Neural cell (in vitro differentiated cells): ENCODE data around the gene SLC16A10. TPM values are rescaled to one million over a fixed set of nuclear protein-coding genes. Genes with fewer than 3 reads are reported as not detected.

Source experiments
- H2AFZ ChIP-seq: fragments of 200-600, 300-800 bp; sonication (generic), shearing (Covaris generic); 2 replicates; pipeline ENCODE4 v1.6.0; 2014; ENCODE audit warnings: low read depth, mild to moderate bottlenecking, antibody characterized with exemption, low read length, moderate library complexity
- H3F3A ChIP-seq: fragments of 200-600 bp; shearing (Covaris generic); 2 replicates; pipeline ENCODE4 v1.6.1; 2016; ENCODE audit warnings: mild to moderate bottlenecking, moderate library complexity, mixed read lengths, antibody characterized with exemption, low read length; ENCODE audit not compliant: insufficient read depth, poor library complexity, severe bottlenecking
- H3K27ac ChIP-seq: fragments of 200-600, 300-800 bp; sonication (generic), shearing (Covaris generic); 2 replicates; pipeline ENCODE4 v1.5.1; 2014; ENCODE audit warnings: mild to moderate bottlenecking, low read length, moderate library complexity
- H3K27me3 ChIP-seq: fragments of 300-800, 200-600 bp; sonication (generic), shearing (Covaris generic); 2 replicates; pipeline ENCODE4 v1.6.0; 2014; ENCODE audit warnings: mild to moderate bottlenecking, low read depth, low read length, moderate library complexity; ENCODE audit not compliant: insufficient read depth
- H3K36me3 ChIP-seq: fragments of 300-800, 200-600 bp; sonication (generic), shearing (Covaris generic); 2 replicates; pipeline ENCODE4 v1.5.1; 2014; ENCODE audit warnings: mild to moderate bottlenecking, antibody characterized with exemption, low read length, moderate library complexity; ENCODE audit not compliant: insufficient read depth
- H3K4me2 ChIP-seq: fragments of 300-800, 200-600 bp; sonication (generic), shearing (Covaris generic); 2 replicates; pipeline ENCODE4 v1.6.0; 2014; ENCODE audit warnings: mild to moderate bottlenecking, low read length
- H3K4me3 ChIP-seq: fragments of 300-800, 200-600 bp; sonication (generic), shearing (Covaris generic); 2 replicates; pipeline ENCODE4 v1.5.1; 2014; ENCODE audit warnings: mild to moderate bottlenecking, low read length, moderate library complexity
- H3K79me2 ChIP-seq: fragments of 200-600 bp; shearing (Covaris generic); replicated peaks from 2 replicates; pipeline ENCODE4 v1.6.0; 2014; ENCODE audit warnings: mild to moderate bottlenecking, low read length, moderate library complexity; ENCODE audit not compliant: insufficient read depth
- H3K9ac ChIP-seq: fragments of 300-800, 200-600 bp; sonication (generic), shearing (Covaris generic); 2 replicates; pipeline ENCODE4 v1.6.1; 2016; ENCODE audit warnings: mild to moderate bottlenecking, low read length, mixed read lengths
- H3K9me2 ChIP-seq: fragments of 200-600 bp; shearing (Covaris generic); 2 replicates; pipeline ENCODE4 v1.6.1; 2016; ENCODE audit warnings: mild to moderate bottlenecking, low read length, mixed read lengths; ENCODE audit not compliant: insufficient read depth
- H3K9me3 ChIP-seq: fragments of 200-600, 300-800 bp; sonication (generic), shearing (Covaris generic); 2 replicates; pipeline ENCODE4 v1.6.1; 2016; ENCODE audit warnings: mild to moderate bottlenecking, mixed run types, low read length, moderate library complexity, mixed read lengths
- H4K20me1 ChIP-seq: fragments of 200-600 bp; shearing (Covaris generic); 2 replicates; pipeline ENCODE4 v1.6.1; 2016; ENCODE audit warnings: mild to moderate bottlenecking, mixed run types; ENCODE audit not compliant: insufficient read depth
- EP300 ChIP-seq: fragments of 450-650 bp; conservative IDR thresholded peaks from 2 replicates; pipeline ENCODE4 v1.6.1; 2014; ENCODE audit warnings: antibody characterized with exemption, mild to moderate bottlenecking, moderate library complexity; ENCODE audit not compliant: poor library complexity, severe bottlenecking
- EZH2 ChIP-seq: fragments of 200-600, 300-800 bp; shearing (Covaris generic), sonication (generic); IDR thresholded peaks from 2 replicates; pipeline ENCODE4 v1.6.1; 2014; ENCODE audit warnings: antibody characterized with exemption, low read length, borderline replicate concordance, mild to moderate bottlenecking; ENCODE audit not compliant: insufficient read depth, poor library complexity, severe bottlenecking
- MXI1 ChIP-seq: fragments of 450-650 bp; conservative IDR thresholded peaks from 2 replicates; pipeline ENCODE4 v1.6.1; 2014; ENCODE audit warnings: antibody characterized with exemption, mild to moderate bottlenecking; ENCODE audit not compliant: poor library complexity, severe bottlenecking
- POLR2AphosphoS5 ChIP-seq: IDR thresholded peaks from 2 replicates; pipeline ENCODE4 v1.6.1; 2012
- RAD21 ChIP-seq: fragments of 450-650 bp; conservative IDR thresholded peaks from 2 replicates; pipeline ENCODE4 v1.6.1; 2014; ENCODE audit warnings: antibody characterized with exemption, mild to moderate bottlenecking, moderate library complexity
- SMC3 ChIP-seq: fragments of 450-650 bp; conservative IDR thresholded peaks from 2 replicates; pipeline ENCODE4 v1.6.1; 2014; ENCODE audit warnings: antibody characterized with exemption, mild to moderate bottlenecking, moderate library complexity; ENCODE audit not compliant: poor library complexity
- TAF1 ChIP-seq: IDR thresholded peaks from 2 replicates; pipeline ENCODE4 v1.6.1; 2012; ENCODE audit warnings: low read depth
- polyA plus RNA-seq: library from polyadenylated mRNA; depleted of rRNA; stranded (reverse); fragments of >200 nt; gene quantifications from 2 replicates; pipeline ENCODE4 v1.2.3, GENCODE V29; 2014
- TF ChIP-seq, protein P1 (sequence below): fragments of 450-650 bp; IDR thresholded peaks from 2 replicates; pipeline ENCODE4 v1.5.1; 2014; ENCODE audit warnings: antibody characterized with exemption, mild to moderate bottlenecking, moderate library complexity; ENCODE audit not compliant: poor library complexity, severe bottlenecking
- TF ChIP-seq, protein P2 (sequence below): IDR thresholded peaks from 2 replicates; pipeline ENCODE4 v1.6.1; 2012; ENCODE audit warnings: borderline replicate concordance

The SLC16A10 gene
- polyA plus RNA-seq, 1 donor from 2014 or later = 1.5 TPM

DNA sequence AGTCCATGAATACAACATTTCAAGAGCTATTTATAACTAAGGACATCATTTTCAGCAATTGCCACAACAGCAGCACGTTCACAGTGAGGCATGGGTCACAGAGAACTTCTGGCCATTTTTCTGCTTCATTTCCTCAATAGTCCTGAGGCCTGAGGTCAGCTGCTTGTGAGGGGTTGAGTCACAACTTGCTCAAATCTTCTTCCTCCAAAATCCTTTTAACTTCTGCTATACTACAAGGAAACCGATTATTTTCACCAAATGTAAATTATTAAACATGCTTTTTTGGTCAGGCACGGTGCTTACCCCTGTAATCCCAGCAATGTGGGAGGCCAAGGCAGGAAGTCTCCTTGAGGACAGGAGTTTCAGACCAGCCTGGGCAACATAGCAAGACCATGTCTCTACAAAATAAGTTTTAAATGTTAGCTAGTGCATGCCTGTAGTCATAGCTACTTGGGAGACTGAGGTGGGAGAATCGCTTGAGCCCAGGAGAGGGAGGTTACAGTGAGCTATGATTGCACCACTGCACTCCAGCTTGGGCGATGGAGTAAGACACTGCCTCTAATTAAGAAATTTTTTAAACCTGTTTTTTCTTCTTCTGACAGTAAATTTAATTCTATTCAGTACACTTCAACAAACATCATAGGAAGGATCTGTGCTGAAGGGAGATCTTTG lies 11.1 kb upstream of the SLC16A10 start:
- Histone ChIP-seq H3K4me2 (no peak overlapping the region), H3K9me3 (no peaks in the 10 kb centered on the region), H3K79me2 (no peaks in the 10 kb centered on the region), H3K27me3 (no peaks in the 10 kb centered on the region), H2AFZ (no peak overlapping the region), H3F3A (no peaks in the 10 kb centered on the region), H3K4me3 (no peak overlapping the region), H3K9ac (no peak overlapping the region), H4K20me1 (no peaks in the 10 kb centered on the region), H3K9me2 (no peaks in the 10 kb centered on the region), H3K36me3 (no peaks in the 10 kb centered on the region), H3K27ac (no peak overlapping the region)
- no peak for TF ChIP-seq EZH2
- TF ChIP-seq, protein P1, sequence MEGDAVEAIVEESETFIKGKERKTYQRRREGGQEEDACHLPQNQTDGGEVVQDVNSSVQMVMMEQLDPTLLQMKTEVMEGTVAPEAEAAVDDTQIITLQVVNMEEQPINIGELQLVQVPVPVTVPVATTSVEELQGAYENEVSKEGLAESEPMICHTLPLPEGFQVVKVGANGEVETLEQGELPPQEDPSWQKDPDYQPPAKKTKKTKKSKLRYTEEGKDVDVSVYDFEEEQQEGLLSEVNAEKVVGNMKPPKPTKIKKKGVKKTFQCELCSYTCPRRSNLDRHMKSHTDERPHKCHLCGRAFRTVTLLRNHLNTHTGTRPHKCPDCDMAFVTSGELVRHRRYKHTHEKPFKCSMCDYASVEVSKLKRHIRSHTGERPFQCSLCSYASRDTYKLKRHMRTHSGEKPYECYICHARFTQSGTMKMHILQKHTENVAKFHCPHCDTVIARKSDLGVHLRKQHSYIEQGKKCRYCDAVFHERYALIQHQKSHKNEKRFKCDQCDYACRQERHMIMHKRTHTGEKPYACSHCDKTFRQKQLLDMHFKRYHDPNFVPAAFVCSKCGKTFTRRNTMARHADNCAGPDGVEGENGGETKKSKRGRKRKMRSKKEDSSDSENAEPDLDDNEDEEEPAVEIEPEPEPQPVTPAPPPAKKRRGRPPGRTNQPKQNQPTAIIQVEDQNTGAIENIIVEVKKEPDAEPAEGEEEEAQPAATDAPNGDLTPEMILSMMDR = no peak
- no peak for TF ChIP-seq RAD21
- TF ChIP-seq POLR2AphosphoS5 = no peak
- no peak for TF ChIP-seq MXI1

DNA sequence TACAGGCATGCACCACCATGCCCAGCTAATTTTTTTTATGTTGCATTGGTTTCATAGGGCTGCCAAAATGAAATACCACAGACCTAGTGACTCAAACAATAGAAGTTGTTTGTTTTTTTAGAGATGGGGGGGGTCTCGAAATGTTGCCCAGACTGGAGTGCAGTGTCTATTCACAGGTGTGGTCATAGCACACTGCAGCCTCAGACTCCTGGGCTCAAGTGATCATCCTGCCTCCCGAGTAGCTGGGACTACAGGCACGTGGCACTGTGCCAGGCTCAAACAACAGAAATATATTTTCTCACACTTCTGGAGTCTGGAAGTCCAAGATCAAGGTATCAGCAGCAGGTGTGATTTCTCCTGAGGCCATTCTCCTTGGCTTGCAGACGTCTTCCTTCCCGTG lies 6.6 kb upstream of the SLC16A10 start:
- TF ChIP-seq EZH2 (no peak), EP300 (no peak), SMC3 (no peak), RAD21 (no peak), POLR2AphosphoS5 (no peak), TAF1 (no peak), MXI1 (no peak)
- TF ChIP-seq, protein P2, sequence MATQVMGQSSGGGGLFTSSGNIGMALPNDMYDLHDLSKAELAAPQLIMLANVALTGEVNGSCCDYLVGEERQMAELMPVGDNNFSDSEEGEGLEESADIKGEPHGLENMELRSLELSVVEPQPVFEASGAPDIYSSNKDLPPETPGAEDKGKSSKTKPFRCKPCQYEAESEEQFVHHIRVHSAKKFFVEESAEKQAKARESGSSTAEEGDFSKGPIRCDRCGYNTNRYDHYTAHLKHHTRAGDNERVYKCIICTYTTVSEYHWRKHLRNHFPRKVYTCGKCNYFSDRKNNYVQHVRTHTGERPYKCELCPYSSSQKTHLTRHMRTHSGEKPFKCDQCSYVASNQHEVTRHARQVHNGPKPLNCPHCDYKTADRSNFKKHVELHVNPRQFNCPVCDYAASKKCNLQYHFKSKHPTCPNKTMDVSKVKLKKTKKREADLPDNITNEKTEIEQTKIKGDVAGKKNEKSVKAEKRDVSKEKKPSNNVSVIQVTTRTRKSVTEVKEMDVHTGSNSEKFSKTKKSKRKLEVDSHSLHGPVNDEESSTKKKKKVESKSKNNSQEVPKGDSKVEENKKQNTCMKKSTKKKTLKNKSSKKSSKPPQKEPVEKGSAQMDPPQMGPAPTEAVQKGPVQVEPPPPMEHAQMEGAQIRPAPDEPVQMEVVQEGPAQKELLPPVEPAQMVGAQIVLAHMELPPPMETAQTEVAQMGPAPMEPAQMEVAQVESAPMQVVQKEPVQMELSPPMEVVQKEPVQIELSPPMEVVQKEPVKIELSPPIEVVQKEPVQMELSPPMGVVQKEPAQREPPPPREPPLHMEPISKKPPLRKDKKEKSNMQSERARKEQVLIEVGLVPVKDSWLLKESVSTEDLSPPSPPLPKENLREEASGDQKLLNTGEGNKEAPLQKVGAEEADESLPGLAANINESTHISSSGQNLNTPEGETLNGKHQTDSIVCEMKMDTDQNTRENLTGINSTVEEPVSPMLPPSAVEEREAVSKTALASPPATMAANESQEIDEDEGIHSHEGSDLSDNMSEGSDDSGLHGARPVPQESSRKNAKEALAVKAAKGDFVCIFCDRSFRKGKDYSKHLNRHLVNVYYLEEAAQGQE = no peak
- TF ChIP-seq, protein P1 = no peak
- H3K36me3 ChIP-seq = no peaks in the 10 kb centered on the region

More for the DNA sequence above, 6.6 kb upstream of the SLC16A10 start:
- Histone ChIP-seq H3K27ac (no peak overlapping the region), H3K79me2 (no peaks in the 10 kb centered on the region), H3K27me3 (no peaks in the 10 kb centered on the region), H3K9me2 (no peaks in the 10 kb centered on the region), H3K4me2 (no peak overlapping the region), H3K9me3 (no peaks in the 10 kb centered on the region), H3F3A (no peaks in the 10 kb centered on the region), H4K20me1 (no peaks in the 10 kb centered on the region), H3K4me3 (no peak overlapping the region), H2AFZ (no peak overlapping the region), H3K9ac (no peak overlapping the region)
